Dedifferentiated amniotic fluid mesenchymal stem cell (primary cell): Measurements from ENCODE around the gene DDX51.
"Not testable (repeated sequence)": the region's sequence is repeated elsewhere in the genome, so short reads cannot be mapped to it uniquely, and the experiment has no call there.

Experiments used
- DNase-seq: peaks from one replicate; pipeline ENCODE4 v3.0.0-alpha.2; 2016; ENCODE audit errors: extremely low spot score

Gene DDX51

GRCh38 chr12:132140918-132141841, 2.9 kb downstream of the DDX51 start:
- no peak for DNase-seq

GRCh38 chr12:132140501-132140900, 3.6 kb downstream of the DDX51 start:
- no peak for DNase-seq

GRCh38 chr12:132139912-132140311, 4.2 kb downstream of the DDX51 start:
- no peak for DNase-seq

GRCh38 chr12:132138941-132139871, 4.9 kb downstream of the DDX51 start:
- DNase-seq: no peak

GRCh38 chr12:132137483-132138125, 6.5 kb downstream of the DDX51 start:
- no peak for DNase-seq

GRCh38 chr12:132136226-132136625, 7.9 kb downstream of the DDX51 start:
- not testable (repeated sequence) for DNase-seq

- not testable (repeated sequence) for DNase-seq
These were observed 9.4 kb downstream of the DDX51 start for GRCh38 chr12:132134653-132135183.

GRCh38 chr12:132133952-132134652, 10.0 kb downstream of the DDX51 start:
- no peak for DNase-seq

- DNase-seq: no peak
These were observed 11.3 kb downstream of the DDX51 start for GRCh38 chr12:132132609-132133430.

- no peak for DNase-seq
These were observed 12.2 kb downstream of the DDX51 start for GRCh38 chr12:132131952-132132351.

- no peak for DNase-seq
These were observed 12.9 kb downstream of the DDX51 start for GRCh38 chr12:132131229-132131628.

- no peak for DNase-seq
These were observed 13.4 kb downstream of the DDX51 start for GRCh38 chr12:132130690-132131089.

- DNase-seq: no peak
These were observed 15.1 kb downstream of the DDX51 start for GRCh38 chr12:132129007-132129406.

GRCh38 chr12:132127041-132127440, 17.1 kb downstream of the DDX51 start:
- DNase-seq: no peak

GRCh38 chr12:132125736-132126135, 18.4 kb downstream of the DDX51 start:
- DNase-seq: no peak

GRCh38 chr12:132124766-132125425, 19.2 kb downstream of the DDX51 start:
- DNase-seq: no peak

GRCh38 chr12:132123970-132124765, 20.0 kb downstream of the DDX51 start:
- no peak for DNase-seq

GRCh38 chr12:132121283-132121682, 22.8 kb downstream of the DDX51 start:
- DNase-seq: no peak

- no peak for DNase-seq
These were observed 25.2 kb downstream of the DDX51 start for GRCh38 chr12:132118876-132119275.
